SK-N-SH (cell line): Measurements from ENCODE around the gene VMP1. TPM values are rescaled to one million over a fixed set of nuclear protein-coding genes. Genes with fewer than 3 reads are reported as not detected.
A peak's percentile ranks its signal among the peaks of the same experiment; 100 is the strongest.

Experiments used
- CTCF ChIA-PET: fragments of 300-600, 350-600 bp; formaldehyde crosslinking; extraction: SDS; loops from one replicate; lab custom pipeline; 2021; lab: Yijun Ruan, JAX
- POLR2A ChIA-PET: fragments of 350-600 bp; sonication (Branson Sonifier 250); formaldehyde crosslinking; extraction: SDS; loops from one replicate; lab custom pipeline; 2020; ENCODE audit warnings: antibody characterized with exemption, inconsistent platforms; lab: Yijun Ruan, JAX
- DNase-seq: peaks from one replicate; pipeline ENCODE4 v3.0.0; 2012
- H2AFZ ChIP-seq: fragments of 200-600 bp; sonication (generic); 2 replicates; pipeline ENCODE4 v1.8.1; 2016; ENCODE audit warnings: antibody characterized with exemption, mild to moderate bottlenecking, low read depth
- H3F3A ChIP-seq: fragments of 200-600 bp; sonication (generic); replicated peaks from 2 replicates; pipeline ENCODE3; 2016; ENCODE audit warnings: antibody characterized with exemption, mild to moderate bottlenecking; ENCODE audit not compliant: insufficient read depth
- H3K27ac ChIP-seq, 2 experiments: fragments of 200-500 bp in 1 of 2; fragments of 200-600 bp in 1 of 2; sonication (Bioruptor generic) in 1 of 2; sonication (generic), shearing (Covaris generic) in 1 of 2; 2 replicates each; pipeline versions ENCODE4 v1.5.1 to v1.6.1; 2014 to 2016; ENCODE audit warnings: low read depth in 2 of 2, inconsistent platforms in 1 of 2, low read length in 1 of 2, mild to moderate bottlenecking in 1 of 2, mixed read lengths in 1 of 2
- H3K27me3 ChIP-seq: fragments of 200-600 bp; sonication (generic), shearing (Covaris generic); 2 replicates; pipeline ENCODE4 v1.6.1; 2016; ENCODE audit warnings: mixed run types; ENCODE audit not compliant: insufficient read depth
- H3K36me3 ChIP-seq, 2 experiments: fragments of 200-500 bp in 1 of 2; fragments of 200-600 bp in 1 of 2; sonication (Bioruptor generic) in 1 of 2; sonication (generic) in 1 of 2; replicated peaks in 1 of 2; 2 replicates each; pipeline versions ENCODE3 to v1.5.1; 2014 to 2016; ENCODE audit warnings: low read length in 1 of 2, mild to moderate bottlenecking in 1 of 2; ENCODE audit not compliant: insufficient read depth in 2 of 2, control insufficient read depth in 1 of 2
- H3K4me1 ChIP-seq, 2 experiments: fragments of 200-500 bp in 1 of 2; fragments of 200-600 bp in 1 of 2; sonication (Bioruptor generic) in 1 of 2; sonication (generic), shearing (Covaris generic) in 1 of 2; 2 replicates each; pipeline versions ENCODE4 v1.5.1 to v1.6.1; 2014 to 2016; ENCODE audit warnings: low read depth in 1 of 2, low read length in 1 of 2, mixed run types in 1 of 2; ENCODE audit not compliant: insufficient read depth in 2 of 2, control insufficient read depth in 1 of 2
- H3K4me2 ChIP-seq: fragments of 200-600 bp; sonication (generic), shearing (Covaris generic); 2 replicates; pipeline ENCODE4 v1.6.1; 2017; ENCODE audit warnings: mixed run types
- H3K4me3 ChIP-seq, 2 experiments: fragments of 200-500 bp in 1 of 2; fragments of 200-600 bp in 1 of 2; sonication (Bioruptor generic) in 1 of 2; sonication (generic), shearing (Covaris generic) in 1 of 2; 2 replicates each; pipeline versions ENCODE4 v1.5.1 to v1.8.1; 2014 to 2016; ENCODE audit warnings: low read depth in 2 of 2, inconsistent platforms in 1 of 2, low read length in 1 of 2, mild to moderate bottlenecking in 1 of 2, mixed read lengths in 1 of 2, moderate library complexity in 1 of 2
- H3K79me2 ChIP-seq: fragments of 200-600 bp; sonication (generic); 2 replicates; pipeline ENCODE4 v1.8.1; 2017; ENCODE audit warnings: mild to moderate bottlenecking; ENCODE audit not compliant: insufficient read depth
- H3K9ac ChIP-seq: fragments of 200-600 bp; sonication (generic); 2 replicates; pipeline ENCODE4 v1.6.1; 2017; ENCODE audit warnings: mixed run types
- H3K9me2 ChIP-seq: fragments of 200-600 bp; sonication (generic); 2 replicates; pipeline ENCODE4 v1.6.1; 2017; ENCODE audit warnings: mixed run types
- H3K9me3 ChIP-seq: fragments of 200-600 bp; sonication (generic); 2 replicates; pipeline ENCODE4 v1.6.1; 2017; ENCODE audit warnings: mixed run types, mild to moderate bottlenecking, moderate library complexity
- H4K20me1 ChIP-seq: fragments of 200-600 bp; sonication (generic); 2 replicates; pipeline ENCODE4 v1.6.1; 2017; ENCODE audit warnings: mild to moderate bottlenecking, mixed run types; ENCODE audit not compliant: insufficient read depth
- CTCF ChIP-seq: fragments of 200-600 bp; sonication (generic); IDR thresholded peaks from 2 replicates; pipeline ENCODE4 v1.6.1; 2017; ENCODE audit warnings: antibody characterized with exemption, mild to moderate bottlenecking, moderate library complexity
- ELF1 ChIP-seq: IDR thresholded peaks from 2 replicates; pipeline ENCODE4 v1.4.0; 2012
- EP300 ChIP-seq, 2 experiments: IDR thresholded peaks; 2 replicates each; pipeline versions ENCODE4 v1.4.0 to v1.6.1; 2012; ENCODE audit warnings: borderline replicate concordance in 1 of 2, low read depth in 1 of 2, low read length in 1 of 2
- EZH2phosphoT487 ChIP-seq: fragments of 200-600 bp; sonication (generic); IDR thresholded peaks from 2 replicates; pipeline ENCODE4 v1.6.1; 2017; ENCODE audit warnings: low read depth, mixed run types, mild to moderate bottlenecking, antibody characterized with exemption, moderate library complexity, borderline replicate concordance
- FOSL2 ChIP-seq: IDR thresholded peaks from 2 replicates; pipeline ENCODE4 v1.4.0; 2012; ENCODE audit warnings: low read depth, mild to moderate bottlenecking, moderate library complexity, borderline replicate concordance
- FOXJ3 ChIP-seq: sonication (generic); formaldehyde crosslinking; IDR thresholded peaks from 2 replicates; pipeline ENCODE4 v1.5.1; 2020; ENCODE audit warnings: mild to moderate bottlenecking, missing genetic modification reagents
- GATA2 ChIP-seq: sonication (generic); formaldehyde crosslinking; IDR thresholded peaks from 2 replicates; pipeline ENCODE4 v1.5.0; 2020; ENCODE audit warnings: mild to moderate bottlenecking, missing genetic modification reagents
- IRF3 ChIP-seq: fragments of 150-350 bp; IDR thresholded peaks from 2 replicates; pipeline ENCODE4 v1.6.1; 2016; ENCODE audit warnings: mild to moderate bottlenecking, low read depth, low read length
- JUND ChIP-seq: IDR thresholded peaks from 2 replicates; pipeline ENCODE4 v1.4.0; 2012
- MAX ChIP-seq: IDR thresholded peaks from 2 replicates; pipeline ENCODE4 v1.4.0; 2012; ENCODE audit warnings: low read depth
- MXI1 ChIP-seq: IDR thresholded peaks from 2 replicates; pipeline ENCODE4 v1.6.1; 2012; ENCODE audit warnings: mild to moderate bottlenecking, low read depth, low read length, improper control_type of control experiment
- NFIC ChIP-seq: IDR thresholded peaks from 2 replicates; pipeline ENCODE4 v1.4.0; 2012; ENCODE audit warnings: borderline replicate concordance
- NRF1 ChIP-seq: IDR thresholded peaks from 2 replicates; pipeline ENCODE4 v1.6.1; 2012; ENCODE audit warnings: low read depth, mild to moderate bottlenecking, low read length
- PBX3 ChIP-seq: IDR thresholded peaks from 2 replicates; pipeline ENCODE4; 2012
- POLR2AphosphoS5 ChIP-seq: IDR thresholded peaks from 2 replicates; pipeline ENCODE4 v1.6.1; 2012; ENCODE audit warnings: low read depth, low read length
- RAD21 ChIP-seq: IDR thresholded peaks from 2 replicates; pipeline ENCODE4 v1.6.1; 2012; ENCODE audit warnings: mild to moderate bottlenecking, low read length
- RCOR1 ChIP-seq: fragments of 150-350 bp; IDR thresholded peaks from 2 replicates; pipeline ENCODE4 v1.6.1; 2017; ENCODE audit warnings: antibody characterized with exemption, low read length
- RFX5 ChIP-seq: IDR thresholded peaks from 2 replicates; pipeline ENCODE4 v1.6.1; 2012; ENCODE audit warnings: mild to moderate bottlenecking, improper control_type of control experiment, low read length
- RXRA ChIP-seq: IDR thresholded peaks from 2 replicates; pipeline ENCODE4 v1.4.0; 2012; ENCODE audit warnings: low read depth, mild to moderate bottlenecking, borderline replicate concordance
- SIN3A ChIP-seq: IDR thresholded peaks from 2 replicates; pipeline ENCODE4 v1.6.1; 2012; ENCODE audit warnings: low read depth, mild to moderate bottlenecking, low read length, moderate library complexity, borderline replicate concordance
- SMC3 ChIP-seq: IDR thresholded peaks from 2 replicates; pipeline ENCODE4 v1.6.1; 2012; ENCODE audit warnings: low read depth, low read length, improper control_type of control experiment
- TAF1 ChIP-seq: IDR thresholded peaks from 2 replicates; pipeline ENCODE4 v1.6.1; 2012; ENCODE audit warnings: low read depth, mild to moderate bottlenecking, low read length, moderate library complexity, borderline replicate concordance
- TCF12 ChIP-seq: IDR thresholded peaks from 2 replicates; pipeline ENCODE4 v1.4.0; 2012
- USF2 ChIP-seq: fragments of 150-350 bp; IDR thresholded peaks from 2 replicates; pipeline ENCODE4 v1.6.1; 2017; ENCODE audit warnings: antibody characterized with exemption, low read length, low read depth, borderline replicate concordance
- YY1 ChIP-seq: IDR thresholded peaks from 2 replicates; pipeline ENCODE4 v1.4.0; 2012; ENCODE audit warnings: low read depth, mild to moderate bottlenecking
- ZBTB33 ChIP-seq: IDR thresholded peaks from 2 replicates; pipeline ENCODE4 v1.4.0; 2012; ENCODE audit warnings: low read depth, borderline replicate concordance
- WGBS: methylation state at CpG from one replicate; pipeline ENCODE4 v1.1.6; 2017; ENCODE audit warnings: low lambda C conversion rate; 5-methylcytosine and 5-hydroxymethylcytosine counted together
- polyA plus RNA-seq, 3 experiments: library from polyadenylated mRNA; depleted of rRNA; stranded (reverse); fragments of >200 nt; gene quantifications; 2 replicates each; pipeline ENCODE4 v1.2.3, GENCODE V29; 2012

The VMP1 gene
- polyA plus RNA-seq, 1 of the 3 experiments (the other 2 are of a cell fraction): 169 TPM

GRCh38 chr17:59845595-59846393 lies 138.3 kb downstream of the VMP1 start:
- H3K4me2 ChIP-seq: peak overlapping the region; percentile 18; the same call in 1 of the 2 replicates
- H3K9me3 ChIP-seq: no peaks in the 10 kb centered on the region
- ChIA-PET POLR2A (no interaction called here), CTCF (interaction anchor here (1.0 to 2.0 kb wide), 4 partner anchors 13 to 92 kb away, joined by 3 to 7 read pairs (median 4); no protein-coding TSS in a partner anchor)
- H3K4me1 ChIP-seq: peaks cover 4 to 20% of the 10 kb centered on the region in 2 experiments; a peak in 3 of 4 replicates
- H2AFZ ChIP-seq: no peak overlapping the region
- peaks cover 71% of the 10 kb centered on the region for H3F3A ChIP-seq
- WGBS: 37% methylated on average over 3 of the region's 3 CpGs
- no peak for DNase-seq
- peaks cover 7 to 17% of the 10 kb centered on the region in 2 experiments for H3K36me3 ChIP-seq
- peak overlapping the region; percentile 69 to 100 for H3K27ac ChIP-seq
- H3K27me3 ChIP-seq: no peaks in the 10 kb centered on the region
- peaks cover 27% of the 10 kb centered on the region for H4K20me1 ChIP-seq
- H3K9me2 ChIP-seq: no peaks in the 10 kb centered on the region
- H3K4me3 ChIP-seq: no peak overlapping the region
- H3K9ac ChIP-seq: peak overlapping the region; percentile 100
- peaks cover 18% of the 10 kb centered on the region for H3K79me2 ChIP-seq
- TF ChIP-seq TCF12 (peak; percentile 45; the same call in 1 of the 2 replicates), MXI1 (no peak), JUND (peak; percentile 33), USF2 (no peak), RFX5 (no peak), EP300 (IDR thresholded peaks at IDR 0.05; ENCODE audit: borderline replicate concordance in 1 of 2, low read depth in 1 of 2, low read length in 1 of 2) (peak in 1 of 2 experiments; percentile 32; a peak in 1 of 4 replicates), NRF1 (no peak), TAF1 (peak; percentile 22; the same call in 1 of the 2 replicates), SMC3 (no peak), MAX (no peak), GATA2 (CRISPR knock-in tag) (no peak), YY1 (no peak), EZH2phosphoT487 (no peak), ELF1 (no peak), SIN3A (peak; percentile 83; the same call in 1 of the 2 replicates), RCOR1 (no peak), RAD21 (no peak), NFIC (0 out of 2 replicates have a peak, but pooled peaks have one; percentile 20), PBX3 (peak; percentile 89), FOXJ3 (CRISPR knock-in tag) (no peak), RXRA (peak; percentile 12; the same call in 1 of the 2 replicates), CTCF (no peak), ZBTB33 (0 out of 2 replicates have a peak, but pooled peaks have one; percentile 43), FOSL2 (peak; percentile 9; the same call in 1 of the 2 replicates), POLR2AphosphoS5 (peak; percentile 85), IRF3 (no peak)
